HepG2 (cell line): ENCODE results near the gene TLR9. TPM values are rescaled to one million over a fixed set of nuclear protein-coding genes. Genes with fewer than 3 reads are reported as not detected.

ENCODE experiments used
- FIP1L1 ChIP-seq: fragments of 200-400 bp; formaldehyde crosslinking; IDR thresholded peaks from 2 replicates; pipeline ENCODE4 v1.6.1; 2018; ENCODE audit warnings: low read depth, mild to moderate bottlenecking, low read length, moderate library complexity, borderline replicate concordance; ENCODE audit not compliant: insufficient read depth
- HMGXB3 ChIP-seq: sonication (generic); formaldehyde crosslinking; IDR thresholded peaks from 2 replicates; pipeline ENCODE4 v1.4.0; 2020; ENCODE audit warnings: missing genetic modification reagents, borderline replicate concordance
- HNRNPLL ChIP-seq: fragments of 200-400 bp; formaldehyde crosslinking; IDR thresholded peaks from 2 replicates; pipeline ENCODE4 v1.6.1; 2017; ENCODE audit warnings: mild to moderate bottlenecking, low read depth, low read length; ENCODE audit not compliant: poor library complexity, severe bottlenecking
- KDM4B ChIP-seq: sonication (generic); formaldehyde crosslinking; IDR thresholded peaks from 2 replicates; pipeline ENCODE4 v1.4.0; 2020; ENCODE audit warnings: missing genetic modification reagents
- MEIS2 ChIP-seq: sonication (generic); formaldehyde crosslinking; IDR thresholded peaks from 2 replicates; pipeline ENCODE4 v1.9.0; 2021; ENCODE audit warnings: mild to moderate bottlenecking, missing genetic modification reagents
- PTBP1 ChIP-seq: fragments of 200-400 bp; formaldehyde crosslinking; IDR thresholded peaks from 2 replicates; pipeline ENCODE4 v1.6.1; 2018; ENCODE audit warnings: low read length, low read depth; ENCODE audit not compliant: poor library complexity, severe bottlenecking
- TMF1 ChIP-seq: sonication (generic); formaldehyde crosslinking; IDR thresholded peaks from 2 replicates; pipeline ENCODE4 v1.8.1; 2022; ENCODE audit warnings: low read depth, missing genetic modification reagents
- ZBTB14 ChIP-seq: sonication (generic); formaldehyde crosslinking; IDR thresholded peaks from 2 replicates; pipeline ENCODE4 v1.4.0; 2020; ENCODE audit warnings: missing genetic modification reagents
- ZBTB44 ChIP-seq: sonication (generic); formaldehyde crosslinking; IDR thresholded peaks from 2 replicates; pipeline ENCODE4 v1.4.0; 2020; ENCODE audit warnings: missing genetic modification reagents
- ZBTB7A ChIP-seq: sonication (generic); formaldehyde crosslinking; IDR thresholded peaks from 2 replicates; pipeline ENCODE4 v1.8.0; 2022; ENCODE audit warnings: mild to moderate bottlenecking, missing genetic modification reagents
- ZNF343 ChIP-seq: sonication (generic); formaldehyde crosslinking; IDR thresholded peaks from 2 replicates; pipeline ENCODE4 v1.4.0; 2020; ENCODE audit warnings: mild to moderate bottlenecking, missing genetic modification reagents
- ZNF414 ChIP-seq: sonication (generic); formaldehyde crosslinking; IDR thresholded peaks from 2 replicates; pipeline ENCODE4 v1.5.0; 2020; ENCODE audit warnings: missing genetic modification reagents
- ZNF563 ChIP-seq: sonication (generic); formaldehyde crosslinking; IDR thresholded peaks from 2 replicates; pipeline ENCODE4 v1.8.0; 2022; ENCODE audit warnings: mild to moderate bottlenecking, moderate library complexity, missing genetic modification reagents
- ZNF687 ChIP-seq: sonication (generic); formaldehyde crosslinking; IDR thresholded peaks from 2 replicates; pipeline ENCODE4 v1.5.1; 2020; ENCODE audit warnings: mild to moderate bottlenecking, missing genetic modification reagents, moderate library complexity
- ZNF713 ChIP-seq: sonication (generic); formaldehyde crosslinking; IDR thresholded peaks from 2 replicates; pipeline ENCODE4 v1.4.0; 2020; ENCODE audit warnings: mild to moderate bottlenecking, missing genetic modification reagents
- ZNF782 ChIP-seq: sonication (generic); formaldehyde crosslinking; IDR thresholded peaks from 2 replicates; pipeline ENCODE4 v1.4.0; 2020; ENCODE audit warnings: missing genetic modification reagents, mild to moderate bottlenecking, borderline replicate concordance
- polyA plus RNA-seq, 8 experiments: library from polyadenylated mRNA; depleted of rRNA in 3 of 8; stranded (reverse) in 7 of 8; unstranded in 1 of 8; fragments of >200 nt; fragmentation: Illumina TruSeq in 4 of 8; extraction: Trizol in 4 of 8; gene quantifications; 2 replicates each; pipeline versions ENCODE4 v1.2.1 to v1.2.3, GENCODE V29; 2011 to 2016; ENCODE audit warnings: low read depth in 4 of 8, missing spikeins in 1 of 8, mixed read lengths in 1 of 8; ENCODE audit not compliant: insufficient read depth in 1 of 8
- total RNA-seq, 5 experiments: library from RNA; depleted of rRNA; stranded (reverse); fragments of >200 nt; fragmentation: Illumina TruSeq; extraction: Trizol; gene quantifications; 2 replicates each; pipeline ENCODE4 v1.2.3, GENCODE V29; 2016; ENCODE audit warnings: low read depth in 1 of 5

Gene TLR9
- total and polyA plus RNA-seq, 2 of the 13 experiments (the other 11 are each of a cell fraction or from before 2014, with no cell fraction given), result not detected

- TF ChIP-seq ZBTB44, result no peak
- 0 out of 2 replicates have a peak, but pooled peaks have one; percentile 11 for TF ChIP-seq ZNF343 (CRISPR knock-in tag)
- 0 out of 2 replicates have a peak, but pooled peaks have one; percentile 2 for TF ChIP-seq FIP1L1
- peak; percentile 14 for TF ChIP-seq KDM4B
- 0 out of 2 replicates have a peak, but pooled peaks have one; percentile 14 for TF ChIP-seq MEIS2
- peak; percentile 29 for TF ChIP-seq HNRNPLL
- peak; percentile 51; the same call in 1 of the 2 replicates for TF ChIP-seq TMF1
- TF ChIP-seq ZNF687 (CRISPR knock-in tag), result peak; percentile 81
- 0 out of 2 replicates have a peak, but pooled peaks have one; percentile 31 for TF ChIP-seq ZNF782
- no peak for TF ChIP-seq HMGXB3 (CRISPR knock-in tag)
- TF ChIP-seq PTBP1, result no peak
- TF ChIP-seq ZBTB14 (CRISPR knock-in tag), result no peak
- TF ChIP-seq ZNF414 (CRISPR knock-in tag), result peak; percentile 3; the same call in 1 of the 2 replicates
- 0 out of 2 replicates have a peak, but pooled peaks have one; percentile 45 for TF ChIP-seq ZBTB7A
- TF ChIP-seq ZNF713 (CRISPR knock-in tag), result no peak
- peak; percentile 13; the same call in 1 of the 2 replicates for TF ChIP-seq ZNF563 (CRISPR knock-in tag)
These were observed 12.3 kb upstream of the TLR9 start (continued) for GRCh38 chr3:52237657-52238172.
